HG02884 (cell line): ENCODE measurements around the gene MATK.
"Not testable (repeated sequence)": the region's sequence is repeated elsewhere in the genome, so short reads cannot be mapped to it uniquely, and the experiment has no call there.

Experiments used
- ATAC-seq: cut with Tn5 transposase; IDR thresholded peaks from one replicate; pipeline ENCODE4 v1.9.1; 2021; ENCODE audit warnings: mild to moderate bottlenecking, moderate library complexity; ENCODE audit not compliant: unreplicated experiment

MATK gene

DNA sequence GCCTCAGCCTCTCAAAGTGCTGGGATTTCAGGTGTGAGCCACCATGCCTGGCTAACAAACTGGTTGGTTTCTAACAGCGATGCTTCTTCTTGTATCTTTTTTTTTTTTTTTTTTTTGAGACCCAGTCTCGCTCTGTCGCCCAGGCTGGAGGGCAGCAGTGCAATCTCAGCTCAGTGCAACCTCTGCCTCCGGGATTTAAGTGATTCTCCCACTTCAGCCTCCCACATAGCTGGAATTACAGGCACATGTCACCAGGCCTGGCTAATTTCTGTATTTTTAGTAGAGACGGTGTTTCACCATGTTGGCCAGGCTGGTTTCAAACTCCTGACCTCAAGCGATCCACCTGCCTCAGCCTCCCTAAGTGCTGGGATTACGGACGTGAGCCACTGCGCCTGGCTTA is 30.0 kb upstream of the MATK start:
- ATAC-seq, result not testable (repeated sequence)

- ATAC-seq, result no peak
Observed at GRCh38 chr19:3814648-3815047, 28.5 kb upstream of the MATK start.

- no peak for ATAC-seq
Observed at GRCh38 chr19:3813473-3814392, 27.6 kb upstream of the MATK start.

DNA sequence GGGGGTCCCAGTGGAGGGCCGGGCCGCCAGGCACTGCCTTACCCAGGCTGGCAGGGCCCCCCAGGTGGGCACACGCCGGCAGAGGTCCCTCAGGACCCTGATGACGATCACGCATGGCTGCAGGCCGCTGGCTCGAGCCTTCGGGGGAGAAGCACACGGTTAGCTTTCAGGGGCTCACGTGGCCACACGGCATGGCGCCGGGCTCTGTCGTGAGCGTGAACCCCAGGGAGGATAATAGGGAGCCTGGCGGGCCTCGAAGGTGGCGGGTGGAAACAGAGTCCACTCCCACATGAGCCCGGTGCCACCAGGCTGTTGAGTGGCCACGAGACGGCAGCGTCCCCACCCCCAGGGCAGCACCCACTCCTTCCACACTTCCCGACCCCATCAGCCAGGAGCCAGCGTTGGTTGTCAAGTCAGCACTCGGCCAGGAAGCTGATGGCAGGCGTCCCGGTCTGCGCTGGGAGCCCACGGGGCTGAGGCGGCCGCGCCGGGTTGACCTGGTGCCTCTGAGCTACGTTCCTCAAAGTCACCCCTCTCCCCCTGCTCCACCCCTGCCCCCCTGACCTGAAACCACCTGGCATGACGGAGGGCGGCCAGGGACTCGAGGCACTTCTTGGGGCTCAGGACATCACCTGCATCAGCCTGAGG is 24.7 kb upstream of the MATK start:
- no peak for ATAC-seq

GRCh38 chr19:3809881-3810707 is 23.9 kb upstream of the MATK start:
- no peak for ATAC-seq

- ATAC-seq, result no peak
Observed at GRCh38 chr19:3808420-3809143, 22.4 kb upstream of the MATK start.

DNA sequence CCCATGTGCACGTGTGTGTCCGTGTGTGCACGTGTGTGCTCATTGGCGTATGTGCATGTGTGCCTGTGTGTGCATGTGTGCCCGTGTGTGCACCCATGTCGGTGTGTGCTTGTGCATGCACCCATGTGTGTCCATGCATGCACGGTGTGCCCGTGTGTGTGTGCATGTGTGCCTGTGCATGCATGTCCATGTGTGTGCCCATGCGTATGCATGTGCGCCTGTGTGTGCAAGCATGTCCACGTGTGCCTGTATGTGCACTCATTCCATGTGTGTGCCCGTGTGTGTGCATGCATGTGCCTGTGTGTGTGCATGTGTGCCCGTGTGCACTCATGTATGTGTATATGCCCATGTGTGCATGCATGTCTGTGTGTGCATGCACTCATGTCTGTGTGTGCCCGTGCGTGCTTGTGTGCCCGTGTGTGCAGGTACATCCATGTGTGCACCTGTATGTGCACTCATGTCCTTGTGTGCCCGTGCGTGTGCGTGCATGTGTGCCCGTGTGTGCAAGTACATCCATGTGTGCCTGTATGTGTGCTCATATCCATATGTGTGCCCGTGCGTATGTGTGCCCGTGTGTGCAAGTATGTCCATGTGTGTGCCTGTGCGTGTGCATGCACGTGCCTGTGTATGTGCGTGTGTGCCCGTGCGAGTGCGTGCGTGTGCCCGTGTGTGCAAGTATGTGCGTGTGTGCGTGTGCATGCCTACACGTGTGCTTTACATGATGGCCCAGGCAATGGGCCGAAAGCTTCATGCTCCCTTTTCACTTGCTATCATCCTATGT is 21.6 kb upstream of the MATK start:
- no peak for ATAC-seq

DNA sequence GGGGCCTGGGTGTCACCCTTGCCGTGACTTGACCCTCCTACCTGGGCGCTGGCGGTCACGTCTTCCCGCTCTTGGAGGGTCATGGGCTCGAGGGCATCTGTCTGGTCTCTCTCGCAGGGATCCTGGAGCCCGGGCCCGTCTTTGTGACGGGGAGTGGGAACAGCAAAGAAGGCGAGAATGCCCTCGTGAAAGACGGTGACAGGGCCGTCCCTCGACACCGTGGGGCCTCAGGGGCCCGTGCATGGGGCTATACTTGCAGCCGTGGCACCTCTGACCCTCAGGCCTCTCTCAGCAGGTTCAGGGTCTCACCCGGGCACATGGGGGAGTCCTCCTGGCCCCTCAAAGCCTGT is 20.9 kb upstream of the MATK start:
- no peak for ATAC-seq

DNA sequence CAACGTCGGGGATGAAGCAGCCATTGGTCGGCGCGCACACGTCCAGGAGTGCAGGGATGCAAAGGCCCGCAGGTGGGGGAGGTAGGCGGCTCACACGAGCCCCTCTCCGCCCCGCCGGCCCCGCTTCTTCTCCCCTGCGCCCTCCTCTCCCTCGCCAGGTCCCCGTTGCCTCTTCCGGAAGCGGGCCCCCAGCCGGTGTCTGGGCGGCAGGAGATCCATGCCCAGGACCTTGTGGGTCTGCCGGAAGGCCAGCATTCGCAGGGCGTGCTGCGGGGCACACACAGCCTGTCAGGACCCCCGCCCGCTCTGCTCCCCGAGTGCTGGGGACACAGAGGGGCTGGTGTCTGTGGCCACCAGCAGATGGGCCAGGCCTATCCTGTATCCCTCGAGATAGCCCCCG is 19.7 kb upstream of the MATK start:
- no peak for ATAC-seq

DNA sequence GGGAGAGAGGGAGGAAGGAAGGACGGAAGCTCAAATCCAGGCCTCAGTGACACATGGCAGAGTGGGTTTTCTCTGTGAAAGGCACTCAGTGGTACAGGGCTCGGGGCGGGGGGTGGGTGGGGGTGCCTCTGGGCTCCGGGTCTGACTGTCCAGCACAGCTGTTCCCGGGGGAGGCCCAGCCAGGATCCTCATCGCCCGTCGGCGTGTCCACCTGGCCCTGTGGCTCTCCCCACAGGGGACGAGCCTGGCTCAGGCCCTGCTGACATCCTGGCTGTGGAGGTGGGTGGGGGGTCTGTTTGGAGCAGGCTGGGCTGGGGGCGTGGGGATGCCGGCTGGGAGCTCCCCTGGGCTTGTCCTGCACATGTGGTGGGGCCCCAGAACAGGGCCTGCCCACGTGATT is 18.2 kb upstream of the MATK start:
- no peak for ATAC-seq

DNA sequence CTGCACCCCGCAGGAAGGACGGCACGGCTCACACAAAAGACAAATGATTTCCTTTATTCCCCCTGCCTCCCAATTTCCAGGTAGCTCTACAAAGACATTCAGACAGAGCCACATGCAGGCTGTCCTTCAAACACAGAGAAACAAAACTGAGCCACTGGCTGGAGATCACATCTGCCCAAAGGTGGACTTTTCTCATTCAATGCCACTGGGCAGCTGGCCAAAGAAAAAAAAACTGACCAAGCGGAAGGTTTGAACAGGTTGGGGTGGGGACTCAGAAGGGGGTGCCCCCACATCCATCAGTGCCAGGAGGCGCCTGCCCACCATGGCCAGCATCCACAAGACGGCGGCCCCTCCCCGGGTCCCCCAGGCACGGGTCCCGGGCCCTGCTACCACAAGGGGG is 17.8 kb upstream of the MATK start:
- no peak for ATAC-seq

- no peak for ATAC-seq
Observed at GRCh38 chr19:3803114-3803888, 17.1 kb upstream of the MATK start.

DNA sequence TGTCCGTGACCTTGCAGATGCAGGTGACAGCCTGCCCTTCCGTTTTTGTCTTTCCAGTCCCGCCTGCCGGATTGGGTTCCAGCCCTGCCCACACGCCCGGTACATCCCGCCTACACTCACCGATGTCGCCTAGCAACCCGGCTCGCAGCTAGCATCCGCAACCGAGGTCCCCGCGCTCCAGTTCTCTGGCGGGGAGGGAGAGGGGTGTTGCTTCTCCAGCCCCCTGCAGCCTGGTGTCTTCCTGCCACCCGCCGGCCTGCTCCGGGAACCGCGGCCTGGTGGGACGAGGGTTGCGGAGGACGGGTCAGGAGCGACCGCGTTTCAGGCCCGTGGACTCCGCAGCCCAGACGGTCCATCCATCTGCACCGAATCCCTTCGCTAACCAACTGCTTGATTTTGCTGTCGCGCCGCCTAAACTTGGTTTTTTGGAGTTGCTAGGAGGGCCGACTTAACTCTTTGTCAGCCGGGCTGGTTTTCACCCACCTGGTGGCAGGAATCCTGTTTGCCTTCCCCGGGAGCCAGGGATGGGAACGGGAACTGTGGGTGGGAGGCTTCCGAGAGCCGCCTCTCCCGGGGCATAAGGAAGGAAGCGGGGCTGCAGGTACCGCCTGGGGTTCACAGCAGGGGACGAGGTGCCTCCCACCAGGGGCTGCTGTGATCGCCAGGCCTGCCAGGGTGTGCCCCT is 15.4 kb upstream of the MATK start:
- ATAC-seq, result no peak

DNA sequence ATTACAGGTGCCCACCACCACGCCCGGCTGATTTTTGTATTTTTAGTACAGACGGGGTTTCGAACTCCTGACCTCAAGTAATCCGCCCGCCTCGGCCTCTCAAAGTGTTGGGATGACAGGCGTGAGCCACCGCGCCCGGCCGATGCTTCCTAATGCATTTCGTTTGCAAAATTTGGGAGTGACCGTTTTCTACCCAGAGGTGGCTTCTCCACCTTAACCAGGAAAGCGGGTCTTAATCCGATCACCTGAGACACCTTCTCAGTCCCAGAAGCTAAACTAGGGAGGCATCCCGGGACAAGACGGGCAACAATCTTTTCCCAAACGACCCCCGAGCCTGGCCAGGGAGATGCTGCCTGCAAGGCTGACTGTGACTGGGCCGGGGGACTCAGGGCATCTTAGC is 14.8 kb upstream of the MATK start:
- ATAC-seq, result no peak

- no peak for ATAC-seq
Observed at GRCh38 chr19:3798137-3798536, 12.0 kb upstream of the MATK start.

GRCh38 chr19:3796358-3796757 is 10.2 kb upstream of the MATK start:
- ATAC-seq, result no peak

- ATAC-seq, result no peak
Observed at GRCh38 chr19:3793799-3794198, 7.6 kb upstream of the MATK start.

DNA sequence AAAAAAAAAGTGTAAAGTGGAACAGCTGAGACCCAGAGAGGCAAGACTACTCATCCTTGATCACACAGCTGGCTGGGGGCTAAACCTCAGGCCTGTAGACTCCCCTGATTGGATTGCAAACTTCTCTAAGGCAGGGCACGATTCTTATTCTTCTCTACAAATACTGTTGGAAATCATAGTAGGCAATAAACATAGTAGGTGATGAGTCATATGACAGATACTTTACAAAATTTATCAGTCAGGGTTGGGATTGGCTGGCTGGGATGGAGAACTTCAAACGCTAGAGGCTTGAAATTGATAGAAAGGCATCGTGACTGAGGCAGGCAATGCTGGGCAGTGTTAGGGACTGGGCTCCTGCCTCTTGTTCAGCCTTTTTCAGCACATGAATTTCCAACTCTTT is 5.9 kb upstream of the MATK start:
- ATAC-seq, result no peak

- no peak for ATAC-seq
Observed at GRCh38 chr19:3790941-3791340, 4.8 kb upstream of the MATK start.
